Central memory CD8-positive, alpha-beta T cell (primary cell): ENCODE results near the gene REEP1.

ENCODE experiments used
- ATAC-seq: fragments of 150-1000 bp; cut with Tn5 transposase; replicated peaks from 2 replicates; pipeline ENCODE4 v1.10.0; 2022; ENCODE audit warnings: mild to moderate bottlenecking, moderate FRiP score, moderate number of reproducible peaks; ENCODE audit not compliant: poor library complexity, severe bottlenecking; ENCODE audit errors: extremely low read depth
- DNase-seq, 2 donors: peaks; one replicate each; pipeline ENCODE4 v3.0.0; 2021; ENCODE audit warnings: low spot score in 2 of 2
- H3K27ac Mint-ChIP-seq: one replicate; pipeline ENCODE4 v1.8.0; 2022; ENCODE audit warnings: low read depth, mild to moderate bottlenecking, moderate library complexity, mixed read lengths
- H3K27me3 Mint-ChIP-seq: one replicate; pipeline ENCODE4 v1.8.0; 2022; ENCODE audit warnings: mixed read lengths
- H3K36me3 Mint-ChIP-seq: one replicate; pipeline ENCODE4 v1.8.0; 2022; ENCODE audit warnings: mild to moderate bottlenecking, moderate library complexity, mixed read lengths; ENCODE audit not compliant: insufficient read depth
- H3K4me1 Mint-ChIP-seq: one replicate; pipeline ENCODE4 v1.8.0; 2022; ENCODE audit warnings: mixed read lengths
- H3K4me3 Mint-ChIP-seq: one replicate; pipeline ENCODE4 v1.8.0; 2022; ENCODE audit warnings: mild to moderate bottlenecking, moderate library complexity, mixed read lengths
- H3K9me3 Mint-ChIP-seq: one replicate; pipeline ENCODE4 v1.8.0; 2022; ENCODE audit warnings: mixed read lengths

Gene REEP1

GRCh38 chr2:86241611-86242010 is 95.8 kb downstream of the REEP1 start:
- Mint-ChIP-seq H3K4me1 (peaks cover 7% of the 10 kb centered on the region), H3K4me3 (no peak overlapping the region), H3K27me3 (peaks cover 17% of the 10 kb centered on the region), H3K36me3 (peaks cover 7% of the 10 kb centered on the region), H3K27ac (no peak overlapping the region), H3K9me3 (no peaks in the 10 kb centered on the region)
- ATAC-seq (no peak), DNase-seq (no peak)

GRCh38 chr2:86240251-86240650 is 97.2 kb downstream of the REEP1 start:
- peaks cover 7% of the 10 kb centered on the region for H3K4me1 Mint-ChIP-seq
- H3K9me3 Mint-ChIP-seq = no peaks in the 10 kb centered on the region
- ATAC-seq (no peak), DNase-seq (no peak)
- H3K4me3 Mint-ChIP-seq = no peak overlapping the region
- H3K27ac Mint-ChIP-seq = no peak overlapping the region
- peaks cover 28% of the 10 kb centered on the region for H3K27me3 Mint-ChIP-seq
- H3K36me3 Mint-ChIP-seq = peaks cover 7% of the 10 kb centered on the region

GRCh38 chr2:86239745-86240144 is 97.7 kb downstream of the REEP1 start:
- Mint-ChIP-seq H3K36me3 (peaks cover 7% of the 10 kb centered on the region), H3K4me1 (peaks cover 7% of the 10 kb centered on the region), H3K27me3 (peaks cover 28% of the 10 kb centered on the region), H3K9me3 (no peaks in the 10 kb centered on the region), H3K4me3 (no peak overlapping the region), H3K27ac (no peak overlapping the region)
- ATAC-seq (no peak), DNase-seq (no peak)

GRCh38 chr2:86239326-86239725 is 98.1 kb downstream of the REEP1 start:
- Mint-ChIP-seq H3K36me3 (peaks cover 7% of the 10 kb centered on the region), H3K9me3 (no peaks in the 10 kb centered on the region), H3K27ac (no peak overlapping the region), H3K4me3 (no peak overlapping the region), H3K4me1 (peaks cover 7% of the 10 kb centered on the region), H3K27me3 (peaks cover 28% of the 10 kb centered on the region)
- DNase-seq (no peak), ATAC-seq (no peak)

GRCh38 chr2:86238354-86238753 is 99.1 kb downstream of the REEP1 start:
- peaks cover 7% of the 10 kb centered on the region for H3K4me1 Mint-ChIP-seq
- peaks cover 7% of the 10 kb centered on the region for H3K36me3 Mint-ChIP-seq
- H3K27me3 Mint-ChIP-seq = peaks cover 33% of the 10 kb centered on the region
- DNase-seq (no peak), ATAC-seq (peak; percentile 65)
- no peak overlapping the region for H3K4me3 Mint-ChIP-seq
- H3K27ac Mint-ChIP-seq = peak overlapping the region; percentile 76
- H3K9me3 Mint-ChIP-seq = no peaks in the 10 kb centered on the region

GRCh38 chr2:86237172-86237571 is 100.3 kb downstream of the REEP1 start:
- Mint-ChIP-seq H3K36me3 (peaks cover 6% of the 10 kb centered on the region), H3K4me1 (peaks cover 7% of the 10 kb centered on the region), H3K27me3 (peaks cover 37% of the 10 kb centered on the region), H3K4me3 (no peak overlapping the region), H3K9me3 (no peaks in the 10 kb centered on the region), H3K27ac (no peak overlapping the region)
- ATAC-seq = no peak
- no peak for DNase-seq

GRCh38 chr2:86235196-86235980 is 102.0 kb downstream of the REEP1 start:
- DNase-seq (no peak), ATAC-seq (no peak)
- H3K27ac Mint-ChIP-seq = no peak overlapping the region
- no peaks in the 10 kb centered on the region for H3K9me3 Mint-ChIP-seq
- peaks cover 37% of the 10 kb centered on the region for H3K27me3 Mint-ChIP-seq
- H3K4me1 Mint-ChIP-seq = peaks cover 7% of the 10 kb centered on the region
- H3K4me3 Mint-ChIP-seq = no peak overlapping the region
- no peaks in the 10 kb centered on the region for H3K36me3 Mint-ChIP-seq

- DNase-seq (no peak), ATAC-seq (no peak)
- H3K9me3 Mint-ChIP-seq = no peaks in the 10 kb centered on the region
- no peak overlapping the region for H3K27ac Mint-ChIP-seq
- peaks cover 7% of the 10 kb centered on the region for H3K4me1 Mint-ChIP-seq
- H3K4me3 Mint-ChIP-seq = no peak overlapping the region
- peaks cover 37% of the 10 kb centered on the region for H3K27me3 Mint-ChIP-seq
- no peaks in the 10 kb centered on the region for H3K36me3 Mint-ChIP-seq
Observed at GRCh38 chr2:86234563-86235131, 102.8 kb downstream of the REEP1 start.

GRCh38 chr2:86233436-86233835 is 104.0 kb downstream of the REEP1 start:
- Mint-ChIP-seq H3K27me3 (peaks cover 33% of the 10 kb centered on the region), H3K27ac (no peak overlapping the region), H3K4me1 (peaks cover 3% of the 10 kb centered on the region), H3K4me3 (no peak overlapping the region), H3K36me3 (no peaks in the 10 kb centered on the region), H3K9me3 (no peaks in the 10 kb centered on the region)
- no peak for ATAC-seq
- no peak for DNase-seq

GRCh38 chr2:86232910-86233309 is 104.5 kb downstream of the REEP1 start:
- no peak overlapping the region for H3K27ac Mint-ChIP-seq
- H3K27me3 Mint-ChIP-seq = peaks cover 29% of the 10 kb centered on the region
- no peaks in the 10 kb centered on the region for H3K36me3 Mint-ChIP-seq
- DNase-seq (no peak), ATAC-seq (no peak)
- no peaks in the 10 kb centered on the region for H3K4me1 Mint-ChIP-seq
- no peak overlapping the region for H3K4me3 Mint-ChIP-seq
- H3K9me3 Mint-ChIP-seq = no peaks in the 10 kb centered on the region

- Mint-ChIP-seq H3K27ac (no peak overlapping the region), H3K4me1 (no peaks in the 10 kb centered on the region), H3K36me3 (no peaks in the 10 kb centered on the region), H3K4me3 (no peak overlapping the region), H3K27me3 (peaks cover 27% of the 10 kb centered on the region), H3K9me3 (no peaks in the 10 kb centered on the region)
- DNase-seq (no peak), ATAC-seq (no peak)
Observed at GRCh38 chr2:86232373-86232784, 105.0 kb downstream of the REEP1 start.

- no peaks in the 10 kb centered on the region for H3K9me3 Mint-ChIP-seq
- H3K4me3 Mint-ChIP-seq = no peak overlapping the region
- no peak overlapping the region for H3K27ac Mint-ChIP-seq
- ATAC-seq (no peak), DNase-seq (no peak)
- H3K27me3 Mint-ChIP-seq = peaks cover 22% of the 10 kb centered on the region
- H3K36me3 Mint-ChIP-seq = no peaks in the 10 kb centered on the region
- H3K4me1 Mint-ChIP-seq = no peaks in the 10 kb centered on the region
Observed at GRCh38 chr2:86231680-86232372, 105.6 kb downstream of the REEP1 start.

GRCh38 chr2:86230961-86231360 is 106.5 kb downstream of the REEP1 start:
- ATAC-seq = no peak
- no peak for DNase-seq
- Mint-ChIP-seq H3K27ac (no peak overlapping the region), H3K9me3 (no peaks in the 10 kb centered on the region), H3K4me3 (no peak overlapping the region), H3K27me3 (peaks cover 13% of the 10 kb centered on the region), H3K4me1 (no peaks in the 10 kb centered on the region), H3K36me3 (no peaks in the 10 kb centered on the region)
